Smooth muscle cell (in vitro differentiated cells): ENCODE measurements around the gene TRMT11. TPM values are rescaled to one million over a fixed set of nuclear protein-coding genes. Genes with fewer than 3 reads are reported as not detected.

Source experiments
- DNase-seq: peaks from one replicate; lab custom pipeline; 2025; ENCODE audit not compliant: unreplicated experiment; lab: John Stamatoyannopoulos, UW
- H2AFZ ChIP-seq: fragments of 200-600 bp; sonication (generic); 2 replicates; pipeline ENCODE4 v1.6.0; 2016; ENCODE audit warnings: antibody characterized with exemption, low read depth, mild to moderate bottlenecking
- H3F3A ChIP-seq: fragments of 200-600 bp; sonication (generic); 2 replicates; pipeline ENCODE4 v1.6.0; 2017; ENCODE audit warnings: antibody characterized with exemption, low read depth
- H3K27ac ChIP-seq: fragments of 200-600 bp; sonication (generic); 2 replicates; pipeline ENCODE4 v1.5.1; 2016; ENCODE audit warnings: low read depth, mild to moderate bottlenecking
- H3K27me3 ChIP-seq: fragments of 200-600 bp; sonication (generic); 2 replicates; pipeline ENCODE4 v1.6.1; 2016; ENCODE audit warnings: low read depth, mild to moderate bottlenecking
- H3K36me3 ChIP-seq: fragments of 200-600 bp; sonication (generic); 2 replicates; pipeline ENCODE4 v1.5.1; 2016; ENCODE audit warnings: low read depth
- H3K4me1 ChIP-seq: fragments of 200-600 bp; sonication (generic); 2 replicates; pipeline ENCODE4 v1.5.1; 2016; ENCODE audit warnings: low read depth
- H3K4me2 ChIP-seq: fragments of 200-600 bp; sonication (generic); 2 replicates; pipeline ENCODE4 v1.6.0; 2016; ENCODE audit warnings: mild to moderate bottlenecking
- H3K4me3 ChIP-seq: fragments of 200-600 bp; sonication (generic); 2 replicates; pipeline ENCODE4 v1.5.1; 2016; ENCODE audit warnings: mild to moderate bottlenecking
- H3K79me2 ChIP-seq: fragments of 200-600 bp; sonication (generic); 2 replicates; pipeline ENCODE4 v1.6.0; 2016; ENCODE audit warnings: low read depth, mild to moderate bottlenecking
- H3K9ac ChIP-seq: fragments of 200-600 bp; sonication (generic); 2 replicates; pipeline ENCODE4 v1.6.0; 2016; ENCODE audit warnings: low read depth
- H3K9me3 ChIP-seq: fragments of 200-600 bp; sonication (generic); replicated peaks from 2 replicates; pipeline ENCODE4 v1.5.1; 2016; ENCODE audit warnings: low read depth
- H4K20me1 ChIP-seq: fragments of 200-600 bp; sonication (generic); 2 replicates; pipeline ENCODE4 v1.6.0; 2016; ENCODE audit warnings: low read depth
- WGBS: methylation state at CpG from one replicate; pipeline ENCODE4 v1.1.7; 2016; ENCODE audit warnings: low lambda C conversion rate; 5-methylcytosine and 5-hydroxymethylcytosine counted together
- polyA plus RNA-seq: library from polyadenylated mRNA; unstranded; fragments of >200 nt; fragmentation: Nextera tagmentation; extraction: Ambion mirVana; gene quantifications from 2 replicates; pipeline ENCODE4 v1.2.1, GENCODE V29; 2016
- total RNA-seq: library from RNA; depleted of rRNA; stranded (reverse); fragments of >200 nt; gene quantifications from 2 replicates; pipeline ENCODE4 v1.2.3, GENCODE V29; 2014
- TF ChIP-seq, protein P1 (sequence below): fragments of 200-600 bp; sonication (generic); IDR thresholded peaks from 2 replicates; pipeline ENCODE4 v1.5.1; 2017; ENCODE audit warnings: borderline replicate concordance, mild to moderate bottlenecking, antibody characterized with exemption; ENCODE audit not compliant: insufficient read depth, poor library complexity, severe bottlenecking

TRMT11 gene
- total RNA-seq: 21.6 and 26.2 TPM in 2 replicates
- 12.8 and 17.4 TPM in 2 replicates for polyA plus RNA-seq

DNA sequence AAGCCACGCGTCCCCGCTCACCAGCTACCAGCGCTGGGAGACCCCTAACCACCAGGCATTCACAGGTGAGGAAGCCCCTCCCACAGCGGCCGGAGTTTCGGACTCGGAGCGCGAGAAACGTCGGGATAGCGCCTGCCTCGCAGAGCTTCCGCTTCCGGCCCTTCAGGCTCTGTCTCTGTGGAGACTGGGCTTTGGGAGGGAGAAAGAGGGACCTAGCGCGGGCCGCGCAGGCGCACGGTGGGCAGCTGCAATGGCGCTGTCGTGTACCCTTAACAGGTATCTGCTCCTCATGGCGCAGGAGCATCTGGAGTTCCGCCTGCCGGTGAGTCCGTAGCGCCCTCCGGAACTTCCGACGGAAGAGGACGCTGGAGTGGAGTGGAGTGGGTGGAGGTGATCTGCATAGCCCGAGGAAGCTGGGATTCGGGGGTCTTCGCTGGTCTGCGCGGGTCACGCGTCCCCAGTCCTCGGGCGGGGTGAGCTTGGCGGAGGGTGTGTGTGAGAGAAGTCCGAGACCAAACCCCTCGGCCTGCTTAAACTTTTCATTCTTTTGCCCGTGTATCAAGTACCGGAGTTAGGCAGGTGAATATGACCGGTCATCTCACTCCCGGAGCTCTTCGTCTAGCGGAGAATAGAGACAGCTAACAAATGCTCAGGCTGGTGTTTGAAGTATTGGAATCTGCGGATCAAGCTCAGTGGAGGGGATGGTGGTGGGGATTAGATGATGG lies at the start of gene TRMT11:
TSS of gene TRMT11 (plus strand) at position 240 of the 725 bp plus-strand sequence. CDS start at position 251, 11 bp downstream.
- DNase-seq: peak; percentile 34
- no peaks in the 10 kb centered on the region for H3K9me3 ChIP-seq

DNA sequence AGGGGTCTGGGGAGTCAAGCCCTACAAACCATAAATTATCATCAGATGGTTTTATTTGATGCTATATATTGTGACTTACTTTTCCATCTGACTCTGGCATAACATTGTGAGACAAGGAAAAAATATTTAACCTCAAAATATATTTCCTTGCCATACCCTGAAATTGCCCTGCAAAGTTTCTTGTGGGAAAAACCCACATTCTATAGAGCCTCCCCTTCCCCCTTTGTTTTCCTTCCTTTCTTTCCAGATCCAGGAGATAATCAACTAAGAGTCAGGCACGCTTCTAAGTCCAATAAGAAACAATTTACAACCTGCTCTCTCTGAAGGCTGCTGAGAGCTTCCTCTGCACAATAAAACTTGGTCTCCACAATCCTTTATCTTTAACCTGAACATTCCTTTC lies 47.3 kb upstream of the TRMT11 start:
- H3K4me1 ChIP-seq: peaks cover 14% of the 10 kb centered on the region
- H3K27ac ChIP-seq: no peak overlapping the region
- no peaks in the 10 kb centered on the region for H3K9me3 ChIP-seq
- H4K20me1 ChIP-seq: no peaks in the 10 kb centered on the region
- 60% methylated on average over 1 of the region's 1 CpG for WGBS
- H3K4me3 ChIP-seq: no peak overlapping the region
- H3F3A ChIP-seq: peaks cover 29% of the 10 kb centered on the region
- no peak overlapping the region for H2AFZ ChIP-seq
- no peak overlapping the region for H3K9ac ChIP-seq
- TF ChIP-seq, protein P1, sequence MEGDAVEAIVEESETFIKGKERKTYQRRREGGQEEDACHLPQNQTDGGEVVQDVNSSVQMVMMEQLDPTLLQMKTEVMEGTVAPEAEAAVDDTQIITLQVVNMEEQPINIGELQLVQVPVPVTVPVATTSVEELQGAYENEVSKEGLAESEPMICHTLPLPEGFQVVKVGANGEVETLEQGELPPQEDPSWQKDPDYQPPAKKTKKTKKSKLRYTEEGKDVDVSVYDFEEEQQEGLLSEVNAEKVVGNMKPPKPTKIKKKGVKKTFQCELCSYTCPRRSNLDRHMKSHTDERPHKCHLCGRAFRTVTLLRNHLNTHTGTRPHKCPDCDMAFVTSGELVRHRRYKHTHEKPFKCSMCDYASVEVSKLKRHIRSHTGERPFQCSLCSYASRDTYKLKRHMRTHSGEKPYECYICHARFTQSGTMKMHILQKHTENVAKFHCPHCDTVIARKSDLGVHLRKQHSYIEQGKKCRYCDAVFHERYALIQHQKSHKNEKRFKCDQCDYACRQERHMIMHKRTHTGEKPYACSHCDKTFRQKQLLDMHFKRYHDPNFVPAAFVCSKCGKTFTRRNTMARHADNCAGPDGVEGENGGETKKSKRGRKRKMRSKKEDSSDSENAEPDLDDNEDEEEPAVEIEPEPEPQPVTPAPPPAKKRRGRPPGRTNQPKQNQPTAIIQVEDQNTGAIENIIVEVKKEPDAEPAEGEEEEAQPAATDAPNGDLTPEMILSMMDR: no peak
- DNase-seq: no peak
- H3K4me2 ChIP-seq: no peak overlapping the region
- H3K79me2 ChIP-seq: no peaks in the 10 kb centered on the region
- no peaks in the 10 kb centered on the region for H3K27me3 ChIP-seq
- H3K36me3 ChIP-seq: no peaks in the 10 kb centered on the region

More for the DNA sequence above, at the start of gene TRMT11:
- H3K79me2 ChIP-seq: peaks cover 46% of the 10 kb centered on the region
- H3K4me1 ChIP-seq: peaks cover 32% of the 10 kb centered on the region
- H3K4me3 ChIP-seq: peak within 1 kb of the TSS; percentile 74
- peaks cover 6% of the 10 kb centered on the region for H4K20me1 ChIP-seq
- peak within 1 kb of the TSS; percentile 41 for H3K27ac ChIP-seq
- H3F3A ChIP-seq: peaks cover 14% of the 10 kb centered on the region
- H2AFZ ChIP-seq: peak within 1 kb of the TSS; percentile 99
- 1% methylated on average over 51 of the region's 52 CpGs for WGBS
- peak within 1 kb of the TSS; percentile 93 for H3K4me2 ChIP-seq
- TF ChIP-seq, protein P1: no peak
- H3K27me3 ChIP-seq: no peaks in the 10 kb centered on the region
- H3K9ac ChIP-seq: peak within 1 kb of the TSS; percentile 69
- H3K36me3 ChIP-seq: no peaks in the 10 kb centered on the region

DNA sequence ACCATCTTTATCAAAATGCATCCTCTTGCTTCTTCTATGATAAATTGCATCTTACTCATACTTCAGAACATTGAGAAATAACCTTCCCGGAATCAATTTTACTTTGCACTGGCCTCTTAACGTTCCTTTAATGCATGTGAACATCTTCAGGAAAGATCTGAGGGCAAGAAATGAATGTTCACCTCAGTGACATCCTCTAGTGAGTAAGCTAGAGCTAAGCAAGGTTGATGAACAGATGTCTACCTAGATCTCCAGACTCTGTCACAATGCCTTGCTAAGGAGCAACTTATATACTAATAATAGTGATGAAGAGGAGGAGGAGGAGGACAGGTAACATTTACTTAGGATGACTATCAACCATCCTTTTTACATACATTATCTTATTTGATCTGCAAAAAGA lies 46.5 kb upstream of the TRMT11 start:
- Histone ChIP-seq H3K27ac (no peak overlapping the region), H3K9ac (no peak overlapping the region)
- TF ChIP-seq, protein P1: no peak

More for the DNA sequence above, 46.5 kb upstream of the TRMT11 start:
- no peak for DNase-seq
- Histone ChIP-seq H3K36me3 (no peaks in the 10 kb centered on the region), H3K9me3 (no peaks in the 10 kb centered on the region), H3K4me3 (no peak overlapping the region), H3K79me2 (no peaks in the 10 kb centered on the region), H3K27me3 (no peaks in the 10 kb centered on the region), H3F3A (peaks cover 37% of the 10 kb centered on the region), H3K4me2 (no peak overlapping the region), H3K4me1 (peaks cover 21% of the 10 kb centered on the region), H2AFZ (no peak overlapping the region), H4K20me1 (no peaks in the 10 kb centered on the region)
- 83% methylated on average over 2 of the region's 2 CpGs for WGBS
